HG03342 (cell line): Measurements from ENCODE around the gene HOXD11.
A peak's percentile ranks its signal among the peaks of the same experiment; 100 is the strongest.

Experiments used
- ATAC-seq: cut with Tn5 transposase; IDR thresholded peaks from one replicate; pipeline ENCODE4 v1.9.1; 2021; ENCODE audit warnings: mild to moderate bottlenecking, moderate library complexity; ENCODE audit not compliant: unreplicated experiment

HOXD11 gene

DNA sequence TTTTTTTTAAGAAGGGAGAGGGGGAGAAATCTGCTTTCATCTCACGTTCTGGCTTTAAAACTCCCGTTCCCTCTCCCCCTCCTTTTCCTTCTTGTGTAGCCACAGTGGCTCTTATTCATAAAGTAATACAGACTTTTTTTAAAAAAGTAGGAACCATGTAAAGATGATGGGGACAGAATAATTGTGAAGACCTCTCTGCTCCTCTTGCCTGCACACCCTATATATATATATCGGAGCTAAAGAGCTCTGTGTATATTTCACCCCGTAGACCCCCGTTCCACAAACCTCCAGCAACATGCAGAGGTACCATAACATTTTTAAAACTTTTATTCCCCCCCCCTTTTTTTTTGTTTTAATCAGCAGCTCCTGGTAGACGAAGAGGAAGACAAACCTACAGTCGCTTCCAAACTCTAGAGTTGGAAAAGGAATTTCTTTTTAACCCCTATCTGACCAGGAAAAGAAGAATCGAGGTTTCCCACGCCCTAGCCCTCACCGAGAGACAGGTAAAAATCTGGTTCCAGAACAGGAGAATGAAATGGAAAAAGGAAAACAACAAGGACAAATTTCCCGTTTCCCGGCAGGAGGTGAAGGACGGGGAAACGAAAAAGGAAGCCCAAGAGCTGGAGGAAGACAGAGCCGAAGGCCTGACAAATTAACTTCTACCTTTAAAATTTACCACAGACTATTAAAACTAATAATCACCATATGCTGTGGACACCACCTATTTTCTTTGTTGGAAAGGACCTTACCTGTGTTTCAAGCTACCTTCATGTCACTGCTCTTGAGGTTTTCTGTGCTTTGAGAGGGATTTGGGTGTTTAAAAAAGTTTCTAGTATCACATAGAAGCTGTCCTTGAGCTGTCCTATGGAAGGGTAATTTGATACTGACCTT, 24.1 kb downstream of the HOXD11 start:
- ATAC-seq, result no peak

DNA sequence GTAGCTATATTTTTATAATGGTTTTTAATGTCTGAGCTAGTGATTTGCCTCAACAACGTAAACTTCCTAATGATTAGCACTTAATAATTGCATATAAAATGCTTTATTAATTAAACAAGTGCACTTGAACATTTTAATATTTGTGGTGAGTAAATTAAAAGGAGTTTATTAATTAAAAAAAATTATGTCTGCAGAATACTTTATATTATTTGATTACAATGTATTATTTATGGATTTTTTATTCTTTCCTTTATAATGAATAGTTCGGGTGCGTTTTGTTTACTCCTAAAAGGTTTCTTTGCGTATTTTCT, 24.7 kb downstream of the HOXD11 start:
- ATAC-seq, result no peak

- ATAC-seq, result no peak
These were observed 25.4 kb downstream of the HOXD11 start for GRCh38 chr2:176132205-176133171.

DNA sequence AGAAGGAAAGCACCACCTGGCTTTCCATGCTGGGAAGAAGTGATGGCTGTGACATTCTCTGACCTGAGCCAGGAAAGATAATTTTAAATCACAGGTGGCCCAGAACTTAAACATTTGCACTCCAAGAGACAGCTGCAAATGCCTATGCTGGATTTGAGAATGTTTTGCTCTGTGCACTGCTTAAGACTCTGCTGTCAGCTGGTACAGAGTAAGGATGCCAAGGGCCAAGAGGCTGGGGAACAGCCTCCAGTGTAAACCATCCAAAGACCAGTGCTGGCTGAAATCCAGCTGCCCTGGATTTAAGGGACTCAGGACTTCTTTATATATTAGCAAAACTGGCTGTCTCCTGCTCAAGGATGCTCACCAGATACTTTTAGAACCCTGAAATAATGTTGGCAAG, 26.3 kb downstream of the HOXD11 start:
- no peak for ATAC-seq

GRCh38 chr2:176134035-176134434, 27.0 kb downstream of the HOXD11 start:
- ATAC-seq, result no peak

DNA sequence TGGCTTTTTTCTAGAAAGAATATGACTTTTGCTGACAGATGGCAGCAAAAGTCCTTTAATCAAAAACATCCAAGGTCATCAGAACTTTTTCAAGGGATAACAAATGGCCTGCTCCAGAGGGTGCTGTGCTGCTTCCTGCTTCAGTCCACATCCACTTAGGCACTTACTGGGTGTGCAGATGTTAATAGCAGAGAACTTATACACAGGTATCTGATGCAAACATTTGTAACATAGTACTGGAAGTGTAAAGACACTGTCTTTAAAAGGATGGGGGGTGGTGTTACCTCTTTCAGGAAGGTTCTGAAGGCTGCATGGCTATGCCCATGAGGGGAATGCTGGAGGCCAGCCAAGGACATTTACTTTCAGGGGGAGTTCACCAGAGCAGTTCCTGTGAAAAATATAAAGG, 28.0 kb downstream of the HOXD11 start:
- no peak for ATAC-seq

GRCh38 chr2:176136374-176137251, 29.5 kb downstream of the HOXD11 start:
- ATAC-seq, result no peak

- ATAC-seq, result no peak
These were observed 30.1 kb downstream of the HOXD11 start for GRCh38 chr2:176137252-176137580.

DNA sequence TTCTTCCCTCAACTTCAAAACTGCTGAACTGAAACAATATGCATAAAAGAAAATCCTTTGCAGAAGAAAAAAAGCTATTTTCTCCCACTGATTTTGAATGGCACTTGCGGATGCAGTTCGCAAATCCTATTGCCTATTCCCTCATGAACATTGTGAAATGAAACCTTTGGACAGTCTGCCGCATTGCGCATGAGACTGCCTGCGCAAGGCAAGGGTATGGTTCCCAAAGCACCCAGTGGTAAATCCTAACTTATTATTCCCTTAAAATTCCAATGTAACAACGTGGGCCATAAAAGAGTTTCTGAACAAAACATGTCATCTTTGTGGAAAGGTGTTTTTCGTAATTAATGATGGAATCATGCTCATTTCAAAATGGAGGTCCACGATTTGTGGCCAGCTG, 30.8 kb downstream of the HOXD11 start:
- ATAC-seq, result no peak

DNA sequence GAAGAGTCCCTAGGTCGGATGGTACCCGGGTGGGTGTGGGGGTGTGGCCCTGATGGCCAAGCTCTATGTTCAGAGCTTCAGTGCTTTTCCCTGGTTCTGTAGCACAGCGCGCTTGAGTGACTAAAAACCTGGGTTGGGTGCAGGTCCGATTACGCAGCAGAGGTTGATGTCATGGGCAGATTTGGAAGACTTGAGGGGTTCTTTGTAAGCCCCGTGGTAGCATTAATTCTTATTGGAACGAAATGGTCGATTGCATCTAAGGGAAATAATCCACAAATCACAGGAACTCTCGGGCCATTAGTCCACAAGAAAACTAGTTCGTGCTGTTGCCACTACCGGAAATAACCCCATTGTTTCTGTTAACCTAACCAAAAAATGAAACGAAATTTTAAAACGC, 31.4 kb downstream of the HOXD11 start:
- ATAC-seq, result no peak

- ATAC-seq, result no peak
These were observed 32.0 kb downstream of the HOXD11 start for GRCh38 chr2:176138923-176139660.

- ATAC-seq, result no peak
These were observed 32.8 kb downstream of the HOXD11 start for GRCh38 chr2:176139661-176140512.

GRCh38 chr2:176140513-176141317, 33.6 kb downstream of the HOXD11 start:
- peak; percentile 94 for ATAC-seq

GRCh38 chr2:176142281-176142680, 35.2 kb downstream of the HOXD11 start:
- no peak for ATAC-seq

DNA sequence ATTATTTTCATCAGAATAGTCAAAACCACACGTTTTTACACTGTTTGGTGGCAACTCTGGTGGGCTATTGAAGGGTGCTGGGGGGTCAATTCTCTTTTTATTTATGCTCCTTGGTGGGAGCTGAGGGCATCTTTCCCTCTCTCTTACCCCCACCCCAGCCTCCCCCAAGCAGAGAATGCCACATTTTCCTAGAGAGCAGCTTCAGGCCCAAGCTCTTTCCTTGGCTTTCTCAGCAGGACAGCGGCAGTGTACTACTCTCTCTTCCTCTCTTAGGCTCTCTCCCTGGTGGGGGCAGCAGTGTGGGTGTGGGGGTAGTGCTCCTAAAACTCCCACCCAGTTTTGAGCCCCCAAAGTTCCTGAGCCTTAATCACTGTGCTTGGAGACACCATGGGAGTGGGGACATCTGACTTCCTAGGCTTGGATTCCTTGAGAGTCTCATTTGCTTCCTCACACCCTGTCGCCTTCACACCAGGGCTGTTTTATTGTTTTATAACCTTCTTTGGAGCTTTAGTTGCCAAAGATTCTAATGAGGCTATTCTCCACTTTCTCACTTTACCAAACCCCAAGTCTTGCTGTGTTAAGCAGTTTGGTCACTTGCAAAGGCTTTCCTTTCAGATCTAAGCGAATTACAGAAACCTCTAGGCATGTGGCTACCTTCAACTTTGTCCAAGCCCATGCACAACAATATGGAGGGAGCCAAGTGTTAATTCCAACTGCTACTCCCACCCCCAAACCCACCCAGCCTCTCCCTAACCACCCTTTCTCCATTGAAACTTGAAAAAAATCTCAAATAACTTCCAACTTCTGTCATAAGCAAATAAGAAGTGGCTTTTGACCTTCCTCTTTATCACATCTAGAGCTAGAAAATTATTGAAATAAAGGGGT, 38.2 kb downstream of the HOXD11 start:
- ATAC-seq, result no peak

- ATAC-seq, result no peak
These were observed 39.0 kb downstream of the HOXD11 start for GRCh38 chr2:176146101-176146500.

GRCh38 chr2:176146645-176147044, 39.6 kb downstream of the HOXD11 start:
- no peak for ATAC-seq
